ENCODE data around the gene NOTCH4.

GRCh38 chr6:32151181-32151862 is 72.5 kb downstream of the NOTCH4 start:
- TF ChIP-seq CTCF (IDR thresholded peaks at IDR 0.05), result no peak
- no peak for TF ChIP-seq ZFX (IDR thresholded peaks at IDR 0.05; ENCODE audit: borderline replicate concordance)

Measured in 22Rv1 (cell line).